Neural progenitor cell (in vitro differentiated cells): Measurements from ENCODE around the gene LRRIQ3. TPM values are rescaled to one million over a fixed set of nuclear protein-coding genes. Genes with fewer than 3 reads are reported as not detected.

Experiments
- DNase-seq: peaks from one replicate; pipeline ENCODE4 v3.0.0-alpha.2; 2016; ENCODE audit warnings: low spot score
- H2AFZ ChIP-seq: fragments of 200-600 bp; sonication (generic); replicated peaks from 2 replicates; pipeline ENCODE4 v1.6.1; 2016; ENCODE audit warnings: antibody characterized with exemption
- H3F3A ChIP-seq: fragments of 200-600 bp; sonication (generic); 2 replicates; pipeline ENCODE4 v1.6.1; 2016; ENCODE audit warnings: antibody characterized with exemption, low read depth
- H3K27ac ChIP-seq: fragments of 200-600 bp; sonication (generic); 2 replicates; pipeline ENCODE4 v1.5.1; 2016; ENCODE audit warnings: mild to moderate bottlenecking
- H3K27me3 ChIP-seq: fragments of 200-600 bp; sonication (generic); 2 replicates; pipeline ENCODE4 v1.6.1; 2016; ENCODE audit warnings: mild to moderate bottlenecking, moderate library complexity
- H3K36me3 ChIP-seq: fragments of 200-600 bp; sonication (generic); 2 replicates; pipeline ENCODE4 v1.5.1; 2016
- H3K4me1 ChIP-seq: fragments of 200-600 bp; sonication (generic); 2 replicates; pipeline ENCODE4 v1.6.1; 2016; ENCODE audit warnings: mixed run types
- H3K4me2 ChIP-seq: fragments of 200-600 bp; sonication (generic); 2 replicates; pipeline ENCODE4 v1.6.1; 2016
- H3K4me3 ChIP-seq: fragments of 200-600 bp; sonication (generic); 2 replicates; pipeline ENCODE4 v1.5.1; 2016
- H3K79me2 ChIP-seq: fragments of 200-600 bp; sonication (generic); 2 replicates; pipeline ENCODE4 v1.6.1; 2016; ENCODE audit warnings: low read depth
- H3K9ac ChIP-seq: fragments of 200-600 bp; sonication (generic); 2 replicates; pipeline ENCODE4 v1.6.1; 2016
- H3K9me3 ChIP-seq: fragments of 200-600 bp; sonication (generic); 2 replicates; pipeline ENCODE4 v1.5.1; 2016; ENCODE audit warnings: low read depth
- H4K20me1 ChIP-seq: fragments of 200-600 bp; sonication (generic); 2 replicates; pipeline ENCODE4 v1.6.1; 2016; ENCODE audit warnings: low read depth
- H3K27ac Mint-ChIP-seq: 3 replicates; pipeline ENCODE4 v1.8.0; 2021; ENCODE audit warnings: mixed read lengths
- H3K27me3 Mint-ChIP-seq: 2 replicates; pipeline ENCODE4 v1.8.0; 2022; ENCODE audit warnings: low read depth, mild to moderate bottlenecking, inconsistent platforms, moderate library complexity, mixed read lengths; ENCODE audit not compliant: insufficient read depth
- H3K36me3 Mint-ChIP-seq: 3 replicates; pipeline ENCODE4 v1.8.0; 2021; ENCODE audit warnings: mixed read lengths
- H3K4me1 Mint-ChIP-seq: 3 replicates; pipeline ENCODE4 v1.8.0; 2021; ENCODE audit warnings: mixed read lengths
- H3K4me3 Mint-ChIP-seq: 3 replicates; pipeline ENCODE4 v1.8.0; 2021; ENCODE audit warnings: mild to moderate bottlenecking, moderate library complexity, mixed read lengths
- H3K9me3 Mint-ChIP-seq: 3 replicates; pipeline ENCODE4 v1.8.0; 2020; ENCODE audit warnings: mixed read lengths
- EZH2 ChIP-seq: fragments of 200-600 bp; sonication (generic); IDR thresholded peaks from 2 replicates; pipeline ENCODE4 v1.6.1; 2017; ENCODE audit warnings: antibody characterized with exemption, mild to moderate bottlenecking, moderate library complexity
- EZH2phosphoT487 ChIP-seq: fragments of 200-600 bp; sonication (generic); IDR thresholded peaks from 2 replicates; pipeline ENCODE4 v1.6.1; 2017; ENCODE audit warnings: antibody characterized with exemption
- total RNA-seq: library from RNA; depleted of rRNA; stranded (reverse); fragments of >200 nt; gene quantifications from 2 replicates; pipeline ENCODE4 v1.2.3, GENCODE V29; 2015; ENCODE audit warnings: low replicate concordance
- TF ChIP-seq, protein P1 (sequence below): fragments of 200-600 bp; sonication (generic); IDR thresholded peaks from 2 replicates; pipeline ENCODE4 v1.5.1; 2017; ENCODE audit warnings: antibody characterized with exemption, mild to moderate bottlenecking

The LRRIQ3 gene
- total RNA-seq, 1 donor from 2014 or later: 3.3 TPM

GRCh38 chr1:73998348-73998959 is 199.5 kb downstream of the LRRIQ3 start:
- H3K27me3 Mint-ChIP-seq: peaks cover 2% of the 10 kb centered on the region
- H3K9me3 ChIP-seq: peaks cover 4% of the 10 kb centered on the region
- peaks cover 18% of the 10 kb centered on the region for H3K4me1 ChIP-seq
- peaks cover 4% of the 10 kb centered on the region for H3K36me3 Mint-ChIP-seq
- H3K36me3 ChIP-seq: no peaks in the 10 kb centered on the region
- H3K9me3 Mint-ChIP-seq: peaks cover 15% of the 10 kb centered on the region
- no peak overlapping the region for H3K4me3 Mint-ChIP-seq
- no peaks in the 10 kb centered on the region for H3K27me3 ChIP-seq
- no peaks in the 10 kb centered on the region for H4K20me1 ChIP-seq
- DNase-seq: peak; percentile 42
- no peak for TF ChIP-seq EZH2phosphoT487
- TF ChIP-seq, protein P1, sequence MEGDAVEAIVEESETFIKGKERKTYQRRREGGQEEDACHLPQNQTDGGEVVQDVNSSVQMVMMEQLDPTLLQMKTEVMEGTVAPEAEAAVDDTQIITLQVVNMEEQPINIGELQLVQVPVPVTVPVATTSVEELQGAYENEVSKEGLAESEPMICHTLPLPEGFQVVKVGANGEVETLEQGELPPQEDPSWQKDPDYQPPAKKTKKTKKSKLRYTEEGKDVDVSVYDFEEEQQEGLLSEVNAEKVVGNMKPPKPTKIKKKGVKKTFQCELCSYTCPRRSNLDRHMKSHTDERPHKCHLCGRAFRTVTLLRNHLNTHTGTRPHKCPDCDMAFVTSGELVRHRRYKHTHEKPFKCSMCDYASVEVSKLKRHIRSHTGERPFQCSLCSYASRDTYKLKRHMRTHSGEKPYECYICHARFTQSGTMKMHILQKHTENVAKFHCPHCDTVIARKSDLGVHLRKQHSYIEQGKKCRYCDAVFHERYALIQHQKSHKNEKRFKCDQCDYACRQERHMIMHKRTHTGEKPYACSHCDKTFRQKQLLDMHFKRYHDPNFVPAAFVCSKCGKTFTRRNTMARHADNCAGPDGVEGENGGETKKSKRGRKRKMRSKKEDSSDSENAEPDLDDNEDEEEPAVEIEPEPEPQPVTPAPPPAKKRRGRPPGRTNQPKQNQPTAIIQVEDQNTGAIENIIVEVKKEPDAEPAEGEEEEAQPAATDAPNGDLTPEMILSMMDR: peak; percentile 69
- no peak overlapping the region for H3K27ac ChIP-seq
- peak overlapping the region; percentile 20 for H3K4me2 ChIP-seq
- no peak overlapping the region for H3K4me3 ChIP-seq
- no peaks in the 10 kb centered on the region for H3K79me2 ChIP-seq
- peak overlapping the region; percentile 55 for H3K27ac Mint-ChIP-seq
- no peak overlapping the region for H3K9ac ChIP-seq
- H3F3A ChIP-seq: peaks cover 4% of the 10 kb centered on the region
- H2AFZ ChIP-seq: no peak overlapping the region
- peaks cover 18% of the 10 kb centered on the region for H3K4me1 Mint-ChIP-seq

DNA sequence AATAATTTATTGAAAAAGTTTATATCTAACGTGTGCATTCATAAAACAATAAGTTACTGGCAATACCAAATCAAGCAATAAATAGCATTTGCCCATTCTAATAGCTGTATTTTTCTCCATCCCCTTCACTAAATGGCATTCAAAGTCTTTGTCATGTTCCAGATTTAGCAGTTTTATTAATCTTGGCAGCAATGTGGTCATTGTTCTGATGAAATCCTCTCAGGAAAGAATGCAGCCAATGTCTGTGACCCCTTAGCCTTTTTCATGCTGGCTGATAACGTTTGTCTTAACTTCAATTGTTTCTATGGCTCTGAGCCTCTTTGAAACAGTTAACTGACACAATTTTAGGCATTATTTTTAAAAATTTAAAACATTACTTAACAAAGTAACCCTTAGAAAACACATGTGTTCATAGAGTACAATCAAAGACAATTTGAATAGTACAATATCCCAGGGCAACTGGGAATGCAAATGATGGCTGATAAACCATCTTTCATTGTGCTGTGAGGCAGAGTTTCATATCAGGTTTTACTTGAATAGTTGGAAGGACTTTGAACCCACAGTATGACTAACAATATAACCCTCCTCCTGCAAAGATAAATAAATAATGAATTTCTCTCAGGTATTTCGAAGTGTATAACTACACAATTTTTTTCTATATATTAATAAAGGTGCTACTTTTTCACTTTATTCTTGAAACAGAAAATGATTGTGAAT is 217.5 kb downstream of the LRRIQ3 start:
- Histone ChIP-seq H3K4me1 (peaks cover 29% of the 10 kb centered on the region), H3K9me3 (no peaks in the 10 kb centered on the region), H3K4me3 (peak overlapping the region; percentile 16), H2AFZ (no peak overlapping the region), H3K79me2 (no peaks in the 10 kb centered on the region), H4K20me1 (no peaks in the 10 kb centered on the region), H3K27ac (peak overlapping the region; percentile 87), H3K36me3 (no peaks in the 10 kb centered on the region), H3K27me3 (no peaks in the 10 kb centered on the region), H3K9ac (no peak overlapping the region), H3K4me2 (peak overlapping the region; percentile 71), H3F3A (peaks cover 15% of the 10 kb centered on the region)
- no peak overlapping the region for H3K4me3 Mint-ChIP-seq
- H3K36me3 Mint-ChIP-seq: no peaks in the 10 kb centered on the region
- peak; percentile 47 for DNase-seq
- peaks cover 15% of the 10 kb centered on the region for H3K4me1 Mint-ChIP-seq
- no peaks in the 10 kb centered on the region for H3K27me3 Mint-ChIP-seq
- TF ChIP-seq EZH2 (no peak), EZH2phosphoT487 (no peak)
- TF ChIP-seq, protein P1: no peak
- H3K9me3 Mint-ChIP-seq: peaks cover 22% of the 10 kb centered on the region
- peak overlapping the region; percentile 70 for H3K27ac Mint-ChIP-seq

GRCh38 chr1:73979684-73980083 is 218.3 kb downstream of the LRRIQ3 start:
- no peak overlapping the region for H3K9ac ChIP-seq
- no peaks in the 10 kb centered on the region for H3K36me3 ChIP-seq
- H4K20me1 ChIP-seq: no peaks in the 10 kb centered on the region
- H3K9me3 Mint-ChIP-seq: peaks cover 18% of the 10 kb centered on the region
- H2AFZ ChIP-seq: no peak overlapping the region
- peaks cover 29% of the 10 kb centered on the region for H3K4me1 ChIP-seq
- H3K4me3 Mint-ChIP-seq: no peak overlapping the region
- DNase-seq: peak; percentile 85
- H3K36me3 Mint-ChIP-seq: no peaks in the 10 kb centered on the region
- peak overlapping the region; percentile 16 for H3K4me3 ChIP-seq
- H3K27ac Mint-ChIP-seq: peak overlapping the region; percentile 55
- H3K4me1 Mint-ChIP-seq: peaks cover 15% of the 10 kb centered on the region
- H3K27ac ChIP-seq: peak overlapping the region; percentile 87
- no peak for TF ChIP-seq EZH2
- TF ChIP-seq, protein P1: no peak
- TF ChIP-seq EZH2phosphoT487: no peak
- H3K4me2 ChIP-seq: peak overlapping the region; percentile 71
- no peaks in the 10 kb centered on the region for H3K27me3 Mint-ChIP-seq
- no peaks in the 10 kb centered on the region for H3K9me3 ChIP-seq
- H3K27me3 ChIP-seq: no peaks in the 10 kb centered on the region
- H3F3A ChIP-seq: peaks cover 15% of the 10 kb centered on the region
- H3K79me2 ChIP-seq: no peaks in the 10 kb centered on the region
